ENCODE data around the gene MCOLN3. TPM values are rescaled to one million over a fixed set of nuclear protein-coding genes. Genes with fewer than 3 reads are reported as not detected.

The MCOLN3 gene
- total and polyA plus RNA-seq, 2 of the 4 experiments (the other 2 are of a cell fraction): 0.03 TPM; not detected in 1

DNA sequence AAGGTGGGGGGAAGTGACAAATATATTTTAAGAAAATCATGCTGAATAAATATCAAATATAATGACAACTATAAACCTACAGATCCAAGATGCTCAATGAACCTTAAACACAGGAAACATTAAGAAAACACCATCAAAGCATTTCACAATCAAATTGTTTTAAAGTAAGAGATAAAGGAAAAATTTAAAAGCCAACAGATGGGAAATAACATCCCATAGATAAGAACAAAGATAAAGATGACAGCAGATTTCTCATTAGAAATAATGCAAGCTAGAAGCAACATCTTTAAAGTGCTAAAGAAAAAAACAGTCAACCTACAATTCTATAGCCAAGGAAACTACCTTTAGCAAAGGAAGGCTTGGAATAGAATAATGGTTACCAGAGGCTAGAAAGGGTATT is 17.8 kb downstream of the MCOLN3 start:
- no peak overlapping the region for H3K4me2 ChIP-seq (ENCODE audit: low read depth, low read length)
- ATAC-seq (ENCODE audit: low read depth): no peak
- TF ChIP-seq BHLHE40 (IDR thresholded peaks at IDR 0.05; ENCODE audit: low read depth, low read length) (no peak), MXI1 (IDR thresholded peaks at IDR 0.05; ENCODE audit: borderline replicate concordance, low read depth, low read length) (no peak), POLR2A (IDR thresholded peaks at IDR 0.05; ENCODE audit: low read depth, low read length) (no peak), RCOR1 (IDR thresholded peaks at IDR 0.05; ENCODE audit: insufficient replicate concordance, low read length) (no peak), SMC3 (IDR thresholded peaks at IDR 0.05; ENCODE audit: low read depth, low read length) (no peak), RFX5 (IDR thresholded peaks at IDR 0.05; ENCODE audit: low read depth, low read length) (no peak), FOS (IDR thresholded peaks at IDR 0.05; ENCODE audit: low read depth, low read length) (no peak), RAD21 (IDR thresholded peaks at IDR 0.05; ENCODE audit: low read length) (no peak), NFE2L2 (IDR thresholded peaks at IDR 0.05; ENCODE audit: low read depth, low read length) (no peak)
- TF ChIP-seq, protein P1, sequence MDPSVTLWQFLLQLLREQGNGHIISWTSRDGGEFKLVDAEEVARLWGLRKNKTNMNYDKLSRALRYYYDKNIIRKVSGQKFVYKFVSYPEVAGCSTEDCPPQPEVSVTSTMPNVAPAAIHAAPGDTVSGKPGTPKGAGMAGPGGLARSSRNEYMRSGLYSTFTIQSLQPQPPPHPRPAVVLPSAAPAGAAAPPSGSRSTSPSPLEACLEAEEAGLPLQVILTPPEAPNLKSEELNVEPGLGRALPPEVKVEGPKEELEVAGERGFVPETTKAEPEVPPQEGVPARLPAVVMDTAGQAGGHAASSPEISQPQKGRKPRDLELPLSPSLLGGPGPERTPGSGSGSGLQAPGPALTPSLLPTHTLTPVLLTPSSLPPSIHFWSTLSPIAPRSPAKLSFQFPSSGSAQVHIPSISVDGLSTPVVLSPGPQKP (IDR thresholded peaks at IDR 0.05; ENCODE audit: borderline replicate concordance, low read depth, low read length): no peak
- H3K4me3 ChIP-seq (ENCODE audit: insufficient read depth, low read depth, low read length): no peak overlapping the region
- H2BK15ac ChIP-seq (ENCODE audit: low read depth, low read length): no peak overlapping the region
- no peak for DNase-seq
- no peak overlapping the region for H3K27ac ChIP-seq (ENCODE audit: insufficient read depth, low read length)
- no peak overlapping the region for H3K23ac ChIP-seq (ENCODE audit: low read depth, low read length)
- no peak overlapping the region for H3K18ac ChIP-seq (ENCODE audit: low read depth, low read length)
- no peak overlapping the region for H2AFZ ChIP-seq (replicated peaks; ENCODE audit: low read length, poor library complexity)
- no peak overlapping the region for H2BK20ac ChIP-seq (ENCODE audit: low read depth, low read length)
- intact Hi-C loops (cut with micrococcal nuclease) (no loop called here), in situ Hi-C loops (cut with MboI; ENCODE audit: low sequenced_read_pairs) (no loop called here), dilution Hi-C loops (cut with HindIII; ENCODE audit: low sequenced_read_pairs, unreplicated experiment) (no loop called here)
- no peaks in the 10 kb centered on the region for H4K20me1 ChIP-seq (ENCODE audit: insufficient read depth, low read length)
- H3K9me3 ChIP-seq (ENCODE audit: control insufficient read depth, insufficient read depth, low read length): no peaks in the 10 kb centered on the region
- no TSS peak for BruUV-seq (replicated peaks)
- H3K9ac ChIP-seq (ENCODE audit: low read depth, low read length): no peak overlapping the region
- peaks cover 12% of the 10 kb centered on the region for H3K27me3 ChIP-seq (ENCODE audit: control insufficient read depth, insufficient read depth, low read length)
- H4K91ac ChIP-seq (ENCODE audit: insufficient read depth, low read depth, low read length): no peak overlapping the region
- H3K4me1 ChIP-seq (ENCODE audit: control insufficient read depth, insufficient read depth, low read length): no peaks in the 10 kb centered on the region
- H3K9me1 ChIP-seq (ENCODE audit: insufficient read depth, low read length): no peaks in the 10 kb centered on the region
- ChIA-PET POLR2A (ENCODE audit: unreplicated experiment) (no interaction called here), CTCF (no interaction called here)
- no peak overlapping the region for H2BK5ac ChIP-seq (ENCODE audit: low read depth, low read length, poor library complexity, severe bottlenecking)
- H3K56ac ChIP-seq (ENCODE audit: extremely low read depth, insufficient read depth, low read length): no peak overlapping the region
- no peak overlapping the region for H3K14ac ChIP-seq (replicated peaks; ENCODE audit: low read depth, low read length)
- H3K4ac ChIP-seq (ENCODE audit: low read depth, low read length): no peak overlapping the region
- no peak overlapping the region for H2AK5ac ChIP-seq (ENCODE audit: low read depth, low read length)
- no peaks in the 10 kb centered on the region for H3K79me1 ChIP-seq (ENCODE audit: low read depth in 1 of 2, low read length in 2 of 2)
- H2AK9ac ChIP-seq (replicated peaks; ENCODE audit: low read depth, low read length, poor library complexity): no peak overlapping the region
- H4K5ac ChIP-seq (ENCODE audit: low read depth, low read length): no peak overlapping the region
- no peak overlapping the region for H2BK120ac ChIP-seq (ENCODE audit: low read depth, low read length)
- H3K36me3 ChIP-seq (ENCODE audit: control insufficient read depth, insufficient read depth, low read length): no peaks in the 10 kb centered on the region
- H4K8ac ChIP-seq (ENCODE audit: low read depth in 2 of 2, low read length in 2 of 2): no peak overlapping the region

All from IMR-90 (cell line).